DND-41 (cell line): ENCODE data around the gene WDFY4.

ENCODE experiments used
- CTCF ChIP-seq: IDR thresholded peaks from 2 replicates; pipeline ENCODE4 v1.5.1; 2012; ENCODE audit warnings: borderline replicate concordance, low read length, moderate library complexity, mild to moderate bottlenecking; ENCODE audit not compliant: poor library complexity, severe bottlenecking; ENCODE audit errors: extremely low read depth
- EZH2 ChIP-seq: IDR thresholded peaks from 3 replicates; pipeline ENCODE4 v1.6.1; 2012; ENCODE audit warnings: borderline replicate concordance, low read depth, mild to moderate bottlenecking, moderate library complexity, low read length, inconsistent platforms; ENCODE audit not compliant: severe bottlenecking

- TF ChIP-seq CTCF (peak; percentile 94), EZH2 (no peak)
These were observed 28.3 kb upstream of the WDFY4 start for GRCh38 chr10:48656241-48656913.
